Memory B cell (primary cell): ENCODE measurements around the gene DHX30.

Source experiments
- ATAC-seq: fragments of 150-1000 bp; cut with Tn5 transposase; 2 replicates; pipeline ENCODE4 v1.10.0; 2021; ENCODE audit warnings: low read depth, mild to moderate bottlenecking, moderate library complexity
- DNase-seq, 2 donors: peaks; one replicate each; pipeline ENCODE4 v3.0.0; 2022; ENCODE audit warnings: low spot score in 2 of 2
- H3K27ac Mint-ChIP-seq: one replicate; pipeline ENCODE4 v1.8.0; 2022; ENCODE audit warnings: mild to moderate bottlenecking, moderate library complexity, mixed read lengths
- H3K27me3 Mint-ChIP-seq: one replicate; pipeline ENCODE4 v1.8.0; 2022; ENCODE audit warnings: mixed read lengths
- H3K36me3 Mint-ChIP-seq: one replicate; pipeline ENCODE4 v1.8.0; 2022; ENCODE audit warnings: mild to moderate bottlenecking, mixed read lengths
- H3K4me1 Mint-ChIP-seq: one replicate; pipeline ENCODE4 v1.8.0; 2022; ENCODE audit warnings: mixed read lengths
- H3K4me3 Mint-ChIP-seq: one replicate; pipeline ENCODE4 v1.8.0; 2022; ENCODE audit warnings: mild to moderate bottlenecking, moderate library complexity, mixed read lengths
- H3K9me3 Mint-ChIP-seq: one replicate; pipeline ENCODE4 v1.8.0; 2022; ENCODE audit warnings: mixed read lengths

DHX30 gene

DNA sequence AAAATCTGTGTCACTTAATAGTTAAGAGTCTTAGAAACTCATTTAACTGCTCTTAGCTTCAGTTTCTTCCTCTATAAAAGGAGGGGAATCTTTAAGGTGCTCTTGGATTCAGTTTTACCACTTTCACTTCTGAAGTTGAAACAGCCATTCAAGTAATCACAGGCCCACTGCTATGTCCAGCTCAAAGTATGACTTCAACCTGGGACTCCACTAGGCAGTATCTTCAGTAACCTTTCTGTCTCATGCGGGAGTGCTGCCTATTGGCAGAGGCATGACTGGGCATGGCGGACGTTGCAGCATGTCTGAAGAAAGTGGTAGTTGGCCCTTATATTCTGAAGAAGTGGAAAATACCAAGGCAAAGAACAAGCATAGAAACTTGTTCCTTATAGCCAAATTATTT is 92.3 kb downstream of the DHX30 start:
- peaks cover 16% of the 10 kb centered on the region for H3K36me3 Mint-ChIP-seq
- no peak for DNase-seq
- H3K27ac Mint-ChIP-seq = no peak overlapping the region
- no peak for ATAC-seq
- H3K4me1 Mint-ChIP-seq = no peaks in the 10 kb centered on the region
- H3K27me3 Mint-ChIP-seq = no peaks in the 10 kb centered on the region
- H3K4me3 Mint-ChIP-seq = no peak overlapping the region
- H3K9me3 Mint-ChIP-seq = no peaks in the 10 kb centered on the region

DNA sequence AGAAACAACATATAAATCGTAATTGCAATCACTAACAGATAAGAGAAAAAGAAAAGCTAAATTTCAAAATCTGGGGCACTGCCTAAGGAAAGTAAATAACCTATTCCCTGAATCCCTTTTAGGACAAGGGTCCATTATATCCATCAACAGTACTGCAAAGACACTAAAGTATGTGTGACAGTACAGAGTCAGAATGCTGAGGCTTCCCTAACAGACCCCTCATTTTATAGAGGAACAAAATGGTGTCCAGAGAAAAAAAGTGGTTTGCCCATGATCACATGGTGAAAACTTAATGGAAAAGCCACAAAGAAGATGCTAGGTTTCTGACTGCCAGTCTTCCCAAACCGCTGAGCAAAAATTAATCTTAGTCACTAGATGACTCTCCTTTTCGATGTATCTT is 93.8 kb downstream of the DHX30 start:
- no peaks in the 10 kb centered on the region for H3K9me3 Mint-ChIP-seq
- peaks cover 16% of the 10 kb centered on the region for H3K36me3 Mint-ChIP-seq
- H3K4me1 Mint-ChIP-seq = no peaks in the 10 kb centered on the region
- DNase-seq (no peak), ATAC-seq (no peak)
- no peak overlapping the region for H3K27ac Mint-ChIP-seq
- H3K4me3 Mint-ChIP-seq = no peak overlapping the region
- no peaks in the 10 kb centered on the region for H3K27me3 Mint-ChIP-seq

DNA sequence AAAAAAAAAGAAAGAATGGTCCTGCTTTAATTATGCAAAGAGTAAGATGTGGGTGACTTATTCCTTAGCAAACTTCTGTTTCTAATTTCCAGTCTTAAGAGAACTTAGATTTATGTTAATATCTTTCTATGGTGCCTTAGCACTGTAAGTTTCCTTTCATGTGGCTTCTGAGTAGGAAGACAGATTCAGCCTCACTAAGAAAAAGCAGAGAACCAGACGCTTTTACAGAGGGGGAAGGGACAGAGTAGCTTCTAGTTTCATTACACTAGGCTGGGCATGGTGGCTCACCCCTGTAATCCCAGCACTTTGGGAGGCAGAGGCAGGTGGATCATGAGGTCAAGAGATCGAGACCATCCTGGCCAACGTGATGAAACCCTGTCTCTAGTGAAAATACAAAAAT is 95.0 kb downstream of the DHX30 start:
- Mint-ChIP-seq H3K36me3 (peaks cover 13% of the 10 kb centered on the region), H3K4me1 (no peaks in the 10 kb centered on the region), H3K9me3 (no peaks in the 10 kb centered on the region), H3K4me3 (no peak overlapping the region), H3K27ac (no peak overlapping the region), H3K27me3 (no peaks in the 10 kb centered on the region)
- ATAC-seq (no peak), DNase-seq (no peak)

DNA sequence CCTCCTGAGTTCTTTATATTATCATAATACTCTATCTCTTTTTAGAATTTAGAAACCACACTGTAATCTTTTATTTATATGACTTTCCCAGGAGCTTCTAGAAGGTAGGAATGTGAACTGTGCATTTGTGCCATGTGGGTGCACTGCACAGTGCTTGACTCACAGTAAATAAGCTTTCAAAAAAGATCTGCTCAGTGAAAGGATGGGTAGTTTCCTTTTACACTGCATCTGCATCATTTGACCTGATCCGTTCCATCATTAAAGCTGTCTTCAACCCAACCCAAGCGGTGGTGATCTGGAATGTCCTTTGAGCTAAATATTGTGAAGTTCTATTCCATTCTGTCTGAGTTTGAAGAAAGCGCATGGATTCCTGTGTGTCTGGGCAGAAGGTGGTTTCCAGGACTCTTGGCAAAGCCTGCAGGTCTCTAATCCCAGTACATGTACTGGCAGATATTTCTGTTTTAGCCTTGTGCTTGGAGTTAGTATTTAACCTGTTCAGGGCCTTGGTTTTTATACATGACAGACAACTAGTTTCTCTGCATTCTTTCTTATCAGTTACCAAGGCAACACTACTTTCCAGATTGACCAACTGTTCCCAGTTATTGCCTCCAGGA is 96.7 kb downstream of the DHX30 start:
- Mint-ChIP-seq H3K27me3 (no peaks in the 10 kb centered on the region), H3K27ac (no peak overlapping the region), H3K36me3 (peaks cover 13% of the 10 kb centered on the region), H3K4me3 (no peak overlapping the region), H3K4me1 (no peaks in the 10 kb centered on the region), H3K9me3 (no peaks in the 10 kb centered on the region)
- DNase-seq = no peak
- ATAC-seq = no peak
